GM12878 (cell line): Measurements from ENCODE around the gene ZNF148.

ENCODE experiments used
- NFYB ChIP-seq: IDR thresholded peaks from 2 replicates; pipeline ENCODE4 v1.6.1; 2011; ENCODE audit warnings: low read depth, mild to moderate bottlenecking, low read length, improper control_type of control experiment, moderate library complexity; ENCODE audit not compliant: insufficient read depth
- POLR2AphosphoS5 ChIP-seq: IDR thresholded peaks from 2 replicates; pipeline ENCODE4 v1.6.1; 2011; ENCODE audit warnings: mild to moderate bottlenecking, low read length, inconsistent platforms
- ZNF24 ChIP-seq: fragments of 450-650 bp; IDR thresholded peaks from 2 replicates; pipeline ENCODE4 v1.6.1; 2017; ENCODE audit warnings: antibody characterized with exemption, mild to moderate bottlenecking
- ZNF274 ChIP-seq: IDR thresholded peaks from one replicate; pipeline ENCODE4 v1.8.0; 2011; ENCODE audit not compliant: insufficient read length, insufficient read depth
- TF ChIP-seq, protein P1 (sequence below), 3 experiments: IDR thresholded peaks in 2 of 3; conservative IDR thresholded peaks in 1 of 3; 2 replicates each; pipeline ENCODE4 v1.5.1; 2011; ENCODE audit warnings: low read depth in 3 of 3, low read length in 3 of 3, mild to moderate bottlenecking in 3 of 3, control low read depth in 2 of 3, moderate library complexity in 2 of 3, inconsistent platforms in 1 of 3, mixed read lengths in 1 of 3; ENCODE audit not compliant: control insufficient read depth in 2 of 3, insufficient read depth in 1 of 3; ENCODE audit errors: extremely low read depth in 1 of 3
- TF ChIP-seq, protein P2 (sequence below): IDR thresholded peaks from 2 replicates; pipeline ENCODE4 v1.6.1; 2012; ENCODE audit warnings: low read depth, low read length, improper control_type of control experiment

- TF ChIP-seq NFYB: no peak
- TF ChIP-seq, protein P1, sequence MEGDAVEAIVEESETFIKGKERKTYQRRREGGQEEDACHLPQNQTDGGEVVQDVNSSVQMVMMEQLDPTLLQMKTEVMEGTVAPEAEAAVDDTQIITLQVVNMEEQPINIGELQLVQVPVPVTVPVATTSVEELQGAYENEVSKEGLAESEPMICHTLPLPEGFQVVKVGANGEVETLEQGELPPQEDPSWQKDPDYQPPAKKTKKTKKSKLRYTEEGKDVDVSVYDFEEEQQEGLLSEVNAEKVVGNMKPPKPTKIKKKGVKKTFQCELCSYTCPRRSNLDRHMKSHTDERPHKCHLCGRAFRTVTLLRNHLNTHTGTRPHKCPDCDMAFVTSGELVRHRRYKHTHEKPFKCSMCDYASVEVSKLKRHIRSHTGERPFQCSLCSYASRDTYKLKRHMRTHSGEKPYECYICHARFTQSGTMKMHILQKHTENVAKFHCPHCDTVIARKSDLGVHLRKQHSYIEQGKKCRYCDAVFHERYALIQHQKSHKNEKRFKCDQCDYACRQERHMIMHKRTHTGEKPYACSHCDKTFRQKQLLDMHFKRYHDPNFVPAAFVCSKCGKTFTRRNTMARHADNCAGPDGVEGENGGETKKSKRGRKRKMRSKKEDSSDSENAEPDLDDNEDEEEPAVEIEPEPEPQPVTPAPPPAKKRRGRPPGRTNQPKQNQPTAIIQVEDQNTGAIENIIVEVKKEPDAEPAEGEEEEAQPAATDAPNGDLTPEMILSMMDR (IDR thresholded peaks at IDR 0.05 in 2 of 3, conservative IDR thresholded peaks at IDR 0.05 in 1 of 3; ENCODE audit: control insufficient read depth in 2 of 3, extremely low read depth in 1 of 3, insufficient read depth in 1 of 3, low read depth in 3 of 3, low read length in 3 of 3): no peak
- no peak for TF ChIP-seq ZNF274
- TF ChIP-seq, protein P2, sequence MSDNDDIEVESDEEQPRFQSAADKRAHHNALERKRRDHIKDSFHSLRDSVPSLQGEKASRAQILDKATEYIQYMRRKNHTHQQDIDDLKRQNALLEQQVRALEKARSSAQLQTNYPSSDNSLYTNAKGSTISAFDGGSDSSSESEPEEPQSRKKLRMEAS: no peak
- no peak for TF ChIP-seq ZNF24
- no peak for TF ChIP-seq POLR2AphosphoS5
Measured at GRCh38 chr3:125267460-125267859, 107.7 kb downstream of the ZNF148 start.
